Measurements from ENCODE around the gene SIL1. TPM values are rescaled to one million over a fixed set of nuclear protein-coding genes. Genes with fewer than 3 reads are reported as not detected.
"Not testable (repeated sequence)": the region's sequence is repeated elsewhere in the genome, so short reads cannot be mapped to it uniquely, and the experiment has no call there.

The SIL1 gene
- polyA plus RNA-seq, 2 of the 4 experiments (the other 2 are of a cell fraction) = 27.6 to 45.5 TPM

GRCh38 chr5:139196296-139196956, 1.7 kb downstream of the SIL1 start:
- ATAC-seq = no peak
- peaks cover 11% of the 10 kb centered on the region; the same call in 1 of the 3 replicates for H3K4me1 ChIP-seq
- 88% methylated on average over 5 of the region's 5 CpGs for WGBS (ENCODE audit: missing lambda C conversion rate)
- no peaks in the 10 kb centered on the region for H3K9me3 ChIP-seq
- no peak for FAIRE-seq
- no peak overlapping the region for H3K27ac ChIP-seq
- TF ChIP-seq MAZ (IDR thresholded peaks at IDR 0.05; ENCODE audit: borderline replicate concordance, low read depth, low read length) = no peak
- POLR2A ChIA-PET = no interaction called here
- H3K4me2 ChIP-seq = peak overlapping the region; percentile 93
- no peak overlapping the region for H3K4me3 ChIP-seq
- CTCF ChIA-PET = no interaction called here
- no peak for DNase-seq (ENCODE audit: low read depth in 1 of 2, low spot score in 1 of 2)

- no peak for FAIRE-seq
- TF ChIP-seq HOXB5 (CRISPR knock-in tag; IDR thresholded peaks at IDR 0.05) (no peak), REST (IDR thresholded peaks at IDR 0.05) (no peak), HOXB13 (CRISPR knock-in tag; IDR thresholded peaks at IDR 0.05; ENCODE audit: low read depth) (no peak), MAFK (IDR thresholded peaks at IDR 0.05; ENCODE audit: partially characterized antibody) (no peak), CHD2 (IDR thresholded peaks at IDR 0.05; ENCODE audit: low read length, partially characterized antibody) (no peak), FOSL2 (IDR thresholded peaks at IDR 0.05) (no peak), FOSL2 (CRISPR knock-in tag; IDR thresholded peaks at IDR 0.05) (no peak), NR3C1 (IDR thresholded peaks at IDR 0.05) (no peak), KDM1A (IDR thresholded peaks at IDR 0.05; ENCODE audit: low read depth) (no peak), BHLHE40 (IDR thresholded peaks at IDR 0.05; ENCODE audit: low read depth, low read length) (no peak), ZC3H11A (IDR thresholded peaks at IDR 0.05) (no peak), CBX2 (IDR thresholded peaks at IDR 0.05; ENCODE audit: borderline replicate concordance, low read depth) (no peak)
- TF ChIP-seq, protein P1, sequence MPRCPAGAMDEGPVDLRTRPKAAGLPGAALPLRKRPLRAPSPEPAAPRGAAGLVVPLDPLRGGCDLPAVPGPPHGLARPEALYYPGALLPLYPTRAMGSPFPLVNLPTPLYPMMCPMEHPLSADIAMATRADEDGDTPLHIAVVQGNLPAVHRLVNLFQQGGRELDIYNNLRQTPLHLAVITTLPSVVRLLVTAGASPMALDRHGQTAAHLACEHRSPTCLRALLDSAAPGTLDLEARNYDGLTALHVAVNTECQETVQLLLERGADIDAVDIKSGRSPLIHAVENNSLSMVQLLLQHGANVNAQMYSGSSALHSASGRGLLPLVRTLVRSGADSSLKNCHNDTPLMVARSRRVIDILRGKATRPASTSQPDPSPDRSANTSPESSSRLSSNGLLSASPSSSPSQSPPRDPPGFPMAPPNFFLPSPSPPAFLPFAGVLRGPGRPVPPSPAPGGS (IDR thresholded peaks at IDR 0.05) = no peak
- H3K9me3 ChIP-seq = no peaks in the 10 kb centered on the region
- ChIA-PET POLR2A (no interaction called here), CTCF (interaction anchor here (1.2 to 2.0 kb wide), 2 partner anchors 11 to 30 kb away, joined by 3 to 5 read pairs; no protein-coding TSS in a partner anchor)
- peaks cover 11% of the 10 kb centered on the region; the same call in 1 of the 3 replicates for H3K4me1 ChIP-seq
- no peak for ATAC-seq
- H3K4me3 ChIP-seq = no peak overlapping the region
- no peak overlapping the region for H3K27ac ChIP-seq
- 88% methylated on average over 3 of the region's 3 CpGs for WGBS (ENCODE audit: missing lambda C conversion rate)
- no peak overlapping the region for H3K4me2 ChIP-seq
- no peak for DNase-seq (ENCODE audit: low read depth in 1 of 2, low spot score in 1 of 2)
These were observed 3.7 kb downstream of the SIL1 start for GRCh38 chr5:139194486-139194885.

DNA sequence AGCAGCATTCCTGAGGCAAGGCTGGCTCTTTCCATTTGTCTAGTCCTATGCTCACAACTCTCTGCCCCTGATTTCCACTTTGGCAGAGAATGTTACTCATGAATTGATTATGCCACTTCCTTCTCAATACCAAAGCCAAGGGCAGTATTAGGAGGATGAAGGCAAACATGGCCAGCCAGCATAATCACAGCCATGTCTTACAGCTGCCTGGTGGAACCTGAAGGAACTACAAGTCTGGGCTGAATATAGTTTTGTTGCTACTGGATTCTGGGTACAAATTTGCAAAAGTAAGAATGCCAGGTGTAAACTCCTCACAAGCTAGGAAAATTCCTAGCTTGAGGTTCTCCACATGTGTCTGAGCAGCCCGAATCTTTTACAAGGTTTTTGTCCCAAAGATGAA, 4.2 kb downstream of the SIL1 start:
- FAIRE-seq = no peak
- CTCF ChIA-PET = interaction anchor here (0.6 to 2.0 kb wide), 4 partner anchors 11 to 161 kb away, joined by 3 to 5 read pairs (median 3); no protein-coding TSS in a partner anchor

DNA sequence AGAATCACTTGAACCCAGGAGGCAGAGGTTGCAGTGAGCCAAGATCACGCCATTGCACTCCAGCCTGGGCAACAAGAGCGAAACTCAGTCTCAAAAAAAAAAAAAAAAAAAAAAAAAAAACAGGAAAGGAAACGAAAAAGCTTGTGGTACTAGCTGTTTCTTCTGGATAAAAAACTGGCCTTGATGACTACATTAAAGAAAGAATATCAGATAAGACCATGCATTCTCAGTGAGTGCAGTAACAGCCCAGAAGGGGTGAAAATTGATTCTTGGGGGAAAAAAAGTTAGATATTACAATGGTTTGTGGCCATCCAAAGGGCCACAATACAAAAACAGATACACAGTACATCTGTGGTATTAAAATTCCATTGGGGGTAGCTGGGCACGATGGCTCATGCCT, 5.3 kb downstream of the SIL1 start:
- H3K27ac ChIP-seq; H3K4me1 ChIP-seq; DNase-seq (ENCODE audit: low read depth in 1 of 2, low spot score in 1 of 2); H3K4me2 ChIP-seq; H3K4me3 ChIP-seq; ATAC-seq; H3K9me3 ChIP-seq; FAIRE-seq; POLR2A ChIA-PET: not testable (repeated sequence)
- CTCF ChIA-PET = interaction anchor here (1.1 kb wide), 1 partner anchor 15 kb away, joined by 3 read pairs; no protein-coding TSS in a partner anchor
- 86% methylated on average over 4 of the region's 4 CpGs for WGBS (ENCODE audit: missing lambda C conversion rate)

More for the DNA sequence above, 4.2 kb downstream of the SIL1 start:
- Histone ChIP-seq H3K27ac (no peak overlapping the region), H3K4me1 (peaks cover 11% of the 10 kb centered on the region; the same call in 1 of the 3 replicates), H3K4me2 (no peak overlapping the region), H3K9me3 (no peaks in the 10 kb centered on the region), H3K4me3 (no peak overlapping the region)
- ATAC-seq = 0 out of 6 replicates have a peak, but pooled peaks of 1 of the 2 experiments have one; percentile 30
- POLR2A ChIA-PET = no interaction called here
- 74% methylated on average over 1 of the region's 1 CpG for WGBS (ENCODE audit: missing lambda C conversion rate)
- TF ChIP-seq CHD2 (IDR thresholded peaks at IDR 0.05; ENCODE audit: low read length, partially characterized antibody) (no peak), EHMT2 (IDR thresholded peaks at IDR 0.05; ENCODE audit: low read depth) (no peak), HOXB5 (CRISPR knock-in tag; IDR thresholded peaks at IDR 0.05) (no peak), FOSB (CRISPR knock-in tag; IDR thresholded peaks at IDR 0.05) (no peak), POLR2A (IDR thresholded peaks at IDR 0.05; ENCODE audit: low read length) (no peak)
- DNase-seq (ENCODE audit: low read depth in 1 of 2, low spot score in 1 of 2) = peak in 1 of 2 experiments; percentile 31

DNA sequence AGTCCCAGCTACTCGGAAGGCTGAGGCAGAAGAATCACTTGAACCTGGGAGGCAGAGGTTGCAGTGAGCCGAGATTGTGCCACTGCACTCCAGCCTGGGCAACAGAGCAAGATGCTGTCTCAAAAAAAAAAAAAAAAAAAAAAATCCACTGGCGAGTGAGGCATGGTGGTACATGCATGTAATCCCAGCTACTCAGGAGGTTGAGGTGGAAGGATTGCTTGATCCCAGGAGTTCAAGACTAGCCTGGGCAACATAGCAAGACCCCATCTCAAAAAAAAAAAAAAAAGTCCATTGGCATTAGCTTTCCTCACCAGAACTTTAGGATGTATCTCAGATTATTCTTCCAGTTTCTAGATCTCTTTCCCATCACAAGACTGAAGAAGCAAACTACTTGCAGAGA, 6.2 kb downstream of the SIL1 start:
- H3K4me3 ChIP-seq; ATAC-seq; FAIRE-seq; H3K4me2 ChIP-seq; H3K4me1 ChIP-seq; H3K27ac ChIP-seq; POLR2A ChIA-PET; DNase-seq (ENCODE audit: low read depth in 1 of 2, low spot score in 1 of 2); H3K9me3 ChIP-seq: not testable (repeated sequence)
- CTCF ChIA-PET = interaction anchor here (0.9 kb wide), 1 partner anchor 23 kb away, joined by 3 read pairs; no protein-coding TSS in a partner anchor
- 95% methylated on average over 2 of the region's 3 CpGs for WGBS (ENCODE audit: missing lambda C conversion rate)

All from A549 (cell line).